Testis (tissue), 3 donors: ENCODE results near the gene QPCTL. TPM values are rescaled to one million over a fixed set of nuclear protein-coding genes. Genes with fewer than 3 reads are reported as not detected.

ENCODE experiments used
- DNase-seq: peaks from one replicate; pipeline ENCODE4 v3.0.0-alpha.2; 2019
- H3K27ac ChIP-seq, 2 donors: fragments of 200-600 bp; sonication (generic); one replicate each; pipeline ENCODE4 v1.5.1; 2019
- H3K27me3 ChIP-seq: fragments of 200-600 bp; sonication (generic); one replicate; pipeline ENCODE4 v1.5.1; 2019
- H3K36me3 ChIP-seq: fragments of 200-600 bp; sonication (generic); one replicate; pipeline ENCODE4 v1.5.1; 2017; ENCODE audit warnings: low read depth; ENCODE audit errors: missing control alignments
- H3K4me1 ChIP-seq: fragments of 200-600 bp; sonication (generic); one replicate; pipeline ENCODE4 v1.5.1; 2019
- H3K4me3 ChIP-seq, 2 donors: fragments of 200-600 bp; sonication (generic); one replicate each; pipeline ENCODE4 v1.5.1; 2017 to 2019
- H3K9me3 ChIP-seq: fragments of 200-600 bp; sonication (generic); one replicate; pipeline ENCODE4 v1.5.1; 2017
- CTCF ChIP-seq, 3 experiments: fragments of 450-650 bp in 2 of 3; fragments of 200-600 bp in 1 of 3; sonication (generic) in 1 of 3; IDR thresholded peaks; one replicate each; pipeline ENCODE4 v1.5.1; 2016 to 2019; ENCODE audit warnings: antibody characterized with exemption in 3 of 3, mild to moderate bottlenecking in 2 of 3, moderate library complexity in 1 of 3
- POLR2A ChIP-seq: fragments of 450-650 bp; IDR thresholded peaks from one replicate; pipeline ENCODE4 v1.6.1; 2017; ENCODE audit warnings: antibody characterized with exemption, mild to moderate bottlenecking, moderate library complexity
- WGBS, 2 donors: methylation state at CpG; one replicate each; pipeline ENCODE4 v1.1.5; 2018; 5-methylcytosine and 5-hydroxymethylcytosine counted together
- intact Hi-C: fragments of 100-400 bp; cut with DNase I; formaldehyde crosslinking; loops from one replicate; pipeline ENCODE4 v1.15.1; 2023; ENCODE audit warnings: low total_unique reads
- polyA plus RNA-seq: library from polyadenylated mRNA; stranded (reverse); fragments of 350-450 nt; fragmentation: Illumina TruSeq; extraction: RNeasy Lipid Tissue Mini Kit (QIAGEN cat#74804); gene quantifications from one replicate; pipeline ENCODE4 v1.2.3, GENCODE V29; 2014; ENCODE audit warnings: low read depth, low replicate concordance; ENCODE audit not compliant: insufficient read depth
- total RNA-seq, 2 donors: library from RNA; depleted of rRNA; stranded (reverse); fragments of >200 nt; gene quantifications; one replicate each; pipeline ENCODE4 v1.2.3, GENCODE V29; 2016

Gene QPCTL
- total and polyA plus RNA-seq, 3 donors from 2014 or later: 3.5 to 6.9 (median 5.3) TPM

GRCh38 chr19:45645068-45645630 lies 47.3 kb upstream of the QPCTL start:
- 14 to 21% methylated on average over 8 to 27 of the region's 35 CpGs for WGBS, 2 donors
- H3K27ac ChIP-seq: no peak overlapping the region
- no peaks in the 10 kb centered on the region for H3K9me3 ChIP-seq
- peaks cover 22% of the 10 kb centered on the region for H3K4me1 ChIP-seq
- TF ChIP-seq POLR2A: no peak
- no peak for TF ChIP-seq CTCF (IDR thresholded peaks at IDR 0.05)
- no peaks in the 10 kb centered on the region for H3K27me3 ChIP-seq
- intact Hi-C loops: loop anchor here (10.0 kb wide), 1 partner anchor 120 kb away; no protein-coding TSS in a partner anchor
- H3K4me3 ChIP-seq: peak overlapping the region; percentile 4 to 42
- H3K36me3 ChIP-seq: no peaks in the 10 kb centered on the region
- DNase-seq: no peak

- no peaks in the 10 kb centered on the region for H3K27me3 ChIP-seq
- H3K9me3 ChIP-seq: no peaks in the 10 kb centered on the region
- peaks cover 22% of the 10 kb centered on the region for H3K4me1 ChIP-seq
- DNase-seq: peak; percentile 82
- intact Hi-C loops: loop anchor here (10.0 kb wide), 1 partner anchor 121 kb away; no protein-coding TSS in a partner anchor
- H3K27ac ChIP-seq: no peak overlapping the region
- H3K4me3 ChIP-seq: peak overlapping the region; percentile 4 to 42
- H3K36me3 ChIP-seq: no peaks in the 10 kb centered on the region
- 2% methylated on average over 22 to 27 of the region's 27 CpGs for WGBS, 2 donors
- TF ChIP-seq CTCF (IDR thresholded peaks at IDR 0.05): no peak
- no peak for TF ChIP-seq POLR2A
These were observed 46.7 kb upstream of the QPCTL start for GRCh38 chr19:45645631-45646344.

DNA sequence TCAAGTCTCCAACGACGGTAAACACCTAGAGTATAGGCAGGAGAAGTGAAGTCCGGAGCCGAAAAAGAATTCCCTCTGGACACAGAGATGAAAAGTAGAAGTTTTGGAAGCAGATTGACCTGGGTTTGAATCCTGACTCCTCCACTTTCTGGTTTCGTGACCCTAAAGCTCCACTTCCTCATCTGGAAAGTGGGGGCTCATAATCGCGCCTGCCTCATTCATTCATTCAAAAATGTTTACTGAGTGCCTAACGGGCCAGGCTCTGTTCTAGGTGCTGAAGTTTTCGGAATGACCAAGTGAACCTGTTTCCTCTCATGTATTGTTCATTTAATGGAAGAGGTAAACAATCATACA lies 46.1 kb upstream of the QPCTL start:
- H3K4me3 ChIP-seq: peak overlapping the region in 1 of 2 donors; percentile 4
- no peak for DNase-seq
- WGBS, 2 donors: 12 to 14% methylated on average over 8 to 9 of the region's 9 CpGs
- no peaks in the 10 kb centered on the region for H3K27me3 ChIP-seq
- H3K36me3 ChIP-seq: no peaks in the 10 kb centered on the region
- H3K4me1 ChIP-seq: peaks cover 21% of the 10 kb centered on the region
- no peaks in the 10 kb centered on the region for H3K9me3 ChIP-seq
- no peak overlapping the region for H3K27ac ChIP-seq
- intact Hi-C loops: loop anchor here (10.0 kb wide), 1 partner anchor 122 kb away; no protein-coding TSS in a partner anchor
- TF ChIP-seq CTCF (IDR thresholded peaks at IDR 0.05) (no peak), POLR2A (no peak)

DNA sequence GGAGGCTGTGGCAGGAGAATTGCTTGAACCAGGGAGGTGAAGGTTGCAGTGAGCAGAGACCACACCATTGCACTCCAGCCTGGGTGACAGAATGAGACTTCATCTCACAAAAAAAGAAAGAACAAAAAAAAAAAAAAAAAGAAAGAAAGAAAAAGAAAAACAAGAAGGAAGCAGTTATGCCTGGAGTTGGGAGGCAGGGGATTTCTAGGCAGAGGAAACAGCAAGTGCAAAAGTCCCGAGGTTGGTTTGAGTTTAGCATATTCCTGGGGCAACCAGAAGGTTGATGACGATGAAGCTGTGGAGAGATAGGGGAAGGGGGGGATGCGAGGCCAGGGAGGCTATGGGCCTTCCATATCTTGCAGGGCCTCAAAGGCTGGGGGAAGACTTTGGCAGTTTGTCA lies 41.7 kb upstream of the QPCTL start:
- Histone ChIP-seq H3K27ac (no peak overlapping the region), H3K27me3 (no peaks in the 10 kb centered on the region), H3K4me3 (no peak overlapping the region), H3K36me3 (no peaks in the 10 kb centered on the region), H3K9me3 (no peaks in the 10 kb centered on the region), H3K4me1 (peaks cover 4% of the 10 kb centered on the region)
- WGBS, 2 donors: 78 to 98% methylated on average over 3 of the region's 3 CpGs
- DNase-seq: no peak
- intact Hi-C loops: no loop called here
- no peak for TF ChIP-seq CTCF (IDR thresholded peaks at IDR 0.05)
- TF ChIP-seq POLR2A: no peak
